ENCODE measurements around the gene SLC39A10. TPM values are rescaled to one million over a fixed set of nuclear protein-coding genes. Genes with fewer than 3 reads are reported as not detected.
"Not testable (repeated sequence)": the region's sequence is repeated elsewhere in the genome, so short reads cannot be mapped to it uniquely, and the experiment has no call there.

Gene SLC39A10
- total and polyA plus RNA-seq, 3 donors from 2014 or later = 23.3 to 43.4 (median 34.7) TPM

DNA sequence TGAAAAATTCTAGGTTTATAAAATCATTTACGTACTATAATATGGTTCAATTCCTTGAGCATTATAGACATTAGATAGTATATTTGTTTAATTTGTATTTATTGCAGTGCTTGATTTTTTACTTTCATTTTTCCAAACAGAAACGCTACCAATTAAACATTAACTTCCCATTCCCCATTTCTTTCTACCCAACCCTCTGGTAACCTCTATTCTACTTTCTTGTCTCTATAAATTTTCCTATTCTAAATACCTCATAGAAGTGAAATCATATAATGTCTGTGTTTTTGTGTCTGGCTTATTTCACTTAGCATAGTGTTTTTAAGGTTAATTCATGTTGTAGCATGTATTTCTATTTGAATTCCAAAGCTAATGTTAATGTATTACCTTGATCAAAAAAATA, 11.6 kb upstream of the SLC39A10 start:
- no peak for DNase-seq
- Histone ChIP-seq H3K36me3 (ENCODE audit: low read depth, missing control alignments) (no peaks in the 10 kb centered on the region), H3K4me1 (no peaks in the 10 kb centered on the region), H3K27me3 (no peaks in the 10 kb centered on the region), H3K27ac (no peak overlapping the region), H3K9me3 (no peaks in the 10 kb centered on the region), H3K4me3 (no peak overlapping the region)
- no peak for TF ChIP-seq POLR2A (IDR thresholded peaks at IDR 0.05)
- TF ChIP-seq, protein P1, sequence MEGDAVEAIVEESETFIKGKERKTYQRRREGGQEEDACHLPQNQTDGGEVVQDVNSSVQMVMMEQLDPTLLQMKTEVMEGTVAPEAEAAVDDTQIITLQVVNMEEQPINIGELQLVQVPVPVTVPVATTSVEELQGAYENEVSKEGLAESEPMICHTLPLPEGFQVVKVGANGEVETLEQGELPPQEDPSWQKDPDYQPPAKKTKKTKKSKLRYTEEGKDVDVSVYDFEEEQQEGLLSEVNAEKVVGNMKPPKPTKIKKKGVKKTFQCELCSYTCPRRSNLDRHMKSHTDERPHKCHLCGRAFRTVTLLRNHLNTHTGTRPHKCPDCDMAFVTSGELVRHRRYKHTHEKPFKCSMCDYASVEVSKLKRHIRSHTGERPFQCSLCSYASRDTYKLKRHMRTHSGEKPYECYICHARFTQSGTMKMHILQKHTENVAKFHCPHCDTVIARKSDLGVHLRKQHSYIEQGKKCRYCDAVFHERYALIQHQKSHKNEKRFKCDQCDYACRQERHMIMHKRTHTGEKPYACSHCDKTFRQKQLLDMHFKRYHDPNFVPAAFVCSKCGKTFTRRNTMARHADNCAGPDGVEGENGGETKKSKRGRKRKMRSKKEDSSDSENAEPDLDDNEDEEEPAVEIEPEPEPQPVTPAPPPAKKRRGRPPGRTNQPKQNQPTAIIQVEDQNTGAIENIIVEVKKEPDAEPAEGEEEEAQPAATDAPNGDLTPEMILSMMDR (IDR thresholded peaks at IDR 0.05) = no peak
- intact Hi-C loops (cut with DNase I; ENCODE audit: low total_unique reads) = no loop called here
- 89 to 90% methylated on average over 2 of the region's 2 CpGs for WGBS, 2 donors

DNA sequence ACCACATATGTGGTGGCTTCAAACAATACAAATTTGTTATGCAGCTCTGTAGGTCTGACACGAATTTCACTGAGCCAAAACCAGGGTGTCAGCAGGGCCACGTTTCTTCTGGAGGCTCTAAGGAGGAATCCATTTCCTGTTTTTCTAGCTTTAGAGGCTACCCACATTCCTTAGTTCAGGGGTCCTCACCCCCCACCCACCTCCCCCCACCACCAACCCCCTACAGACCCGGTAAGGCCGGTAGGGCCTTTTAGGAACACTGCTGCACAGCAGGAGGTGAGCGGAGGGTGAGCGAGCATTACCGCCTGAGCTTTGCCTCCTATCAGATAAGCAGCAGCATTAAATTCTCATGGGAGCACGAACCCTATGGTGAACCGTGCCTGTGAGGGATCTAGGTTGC, 10.6 kb upstream of the SLC39A10 start:
- Histone ChIP-seq H3K4me1 (no peaks in the 10 kb centered on the region), H3K4me3 (no peak overlapping the region), H3K9me3 (no peaks in the 10 kb centered on the region), H3K27me3 (no peaks in the 10 kb centered on the region), H3K27ac (no peak overlapping the region), H3K36me3 (ENCODE audit: low read depth, missing control alignments) (no peaks in the 10 kb centered on the region)
- intact Hi-C loops (cut with DNase I; ENCODE audit: low total_unique reads) = no loop called here
- DNase-seq = no peak
- WGBS, 2 donors = 64 to 65% methylated on average over 9 of the region's 9 CpGs
- TF ChIP-seq POLR2A (IDR thresholded peaks at IDR 0.05) = no peak
- TF ChIP-seq, protein P1 (IDR thresholded peaks at IDR 0.05) = no peak

DNA sequence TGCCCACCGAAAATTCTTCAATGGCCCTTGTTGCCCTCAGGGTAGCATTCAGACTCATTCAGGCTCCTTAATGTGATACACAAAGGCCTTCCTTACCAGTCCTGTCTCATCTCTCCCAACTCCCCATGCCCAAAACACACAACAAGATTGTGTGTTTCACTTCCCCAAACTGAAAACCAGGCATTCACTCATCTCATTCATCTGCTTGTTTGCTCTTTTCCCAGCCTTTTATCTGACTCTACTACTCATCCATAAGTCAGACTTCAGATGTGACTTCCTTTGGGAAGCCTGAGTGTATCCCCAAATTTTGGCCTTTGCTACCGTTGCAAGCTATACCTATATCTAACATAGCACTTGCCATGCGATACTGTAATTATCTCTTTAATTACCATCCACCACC, 9.7 kb upstream of the SLC39A10 start:
- Histone ChIP-seq H3K4me1 (no peaks in the 10 kb centered on the region), H3K27ac (no peak overlapping the region), H3K27me3 (no peaks in the 10 kb centered on the region), H3K36me3 (ENCODE audit: low read depth, missing control alignments) (no peaks in the 10 kb centered on the region), H3K4me3 (no peak overlapping the region), H3K9me3 (no peaks in the 10 kb centered on the region)
- 85 to 87% methylated on average over 3 of the region's 3 CpGs for WGBS, 2 donors
- intact Hi-C loops (cut with DNase I; ENCODE audit: low total_unique reads) = no loop called here
- DNase-seq = no peak
- TF ChIP-seq, protein P1 (IDR thresholded peaks at IDR 0.05) = no peak
- no peak for TF ChIP-seq POLR2A (IDR thresholded peaks at IDR 0.05)

DNA sequence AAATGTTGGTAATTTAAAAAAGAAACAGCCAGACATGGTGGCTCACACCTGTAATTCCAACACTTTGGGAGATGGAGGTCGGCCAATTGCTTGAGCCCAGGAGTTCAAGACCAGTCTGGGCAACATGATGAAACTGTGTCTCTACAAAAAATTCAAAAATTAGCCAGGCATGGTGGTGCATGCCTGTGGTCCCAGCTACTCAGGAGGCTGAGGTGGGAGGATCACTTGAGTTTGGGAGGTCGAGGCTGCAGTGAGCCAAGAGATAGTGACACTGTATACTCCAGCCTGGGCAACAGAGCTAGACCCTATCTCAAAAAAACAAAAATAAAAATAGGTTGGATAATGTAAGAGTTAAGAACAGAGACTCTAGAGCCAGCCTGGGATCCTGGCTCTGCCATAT, 8.7 kb upstream of the SLC39A10 start:
- DNase-seq; intact Hi-C loops (cut with DNase I; ENCODE audit: low total_unique reads); H3K4me3 ChIP-seq; H3K27ac ChIP-seq; H3K27me3 ChIP-seq; H3K36me3 ChIP-seq (ENCODE audit: low read depth, missing control alignments); H3K9me3 ChIP-seq; H3K4me1 ChIP-seq: not testable (repeated sequence)
- 91 to 95% methylated on average over 2 of the region's 2 CpGs for WGBS, 2 donors

DNA sequence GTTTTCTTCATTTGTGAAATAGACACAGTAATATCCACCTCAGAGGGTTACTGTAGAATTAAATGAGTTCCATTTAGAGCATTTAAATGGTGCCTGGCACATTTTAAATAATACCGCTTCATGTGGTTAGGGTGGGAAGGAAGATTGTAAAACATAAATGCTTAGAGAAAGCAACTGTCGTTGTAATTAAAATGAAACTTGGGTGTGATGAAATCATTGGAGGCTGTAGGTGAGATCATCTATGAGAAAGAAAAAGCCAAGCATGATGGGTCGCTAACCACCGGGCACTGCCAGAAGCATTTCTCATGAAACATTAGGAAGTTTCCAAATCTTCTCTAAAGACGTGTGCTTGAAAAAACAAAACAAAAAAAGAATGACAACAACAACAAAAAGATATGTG, 8.2 kb upstream of the SLC39A10 start:
- no peak overlapping the region for H3K4me3 ChIP-seq
- no peak overlapping the region for H3K27ac ChIP-seq
- H3K36me3 ChIP-seq (ENCODE audit: low read depth, missing control alignments) = no peaks in the 10 kb centered on the region
- DNase-seq = no peak
- no peaks in the 10 kb centered on the region for H3K4me1 ChIP-seq
- no peak for TF ChIP-seq POLR2A (IDR thresholded peaks at IDR 0.05)
- TF ChIP-seq, protein P1 (IDR thresholded peaks at IDR 0.05) = no peak
- no peaks in the 10 kb centered on the region for H3K27me3 ChIP-seq
- H3K9me3 ChIP-seq = no peaks in the 10 kb centered on the region
- WGBS, 2 donors = 85 to 94% methylated on average over 5 of the region's 5 CpGs
- intact Hi-C loops (cut with DNase I; ENCODE audit: low total_unique reads) = no loop called here
